Left cardiac atrium (tissue), 4 donors: ENCODE data around the gene KLHDC8A. TPM values are rescaled to one million over a fixed set of nuclear protein-coding genes. Genes with fewer than 3 reads are reported as not detected.

Experiments
- ATAC-seq, 2 donors: fragments of 200-7000 bp; cut with Tn5 transposase; one replicate each; pipeline ENCODE4 v1.9.1; 2020; ENCODE audit warnings: mild to moderate bottlenecking in 2 of 2, moderate library complexity in 2 of 2
- DNase-seq: peaks from one replicate; pipeline ENCODE4 v3.0.0-alpha.2; 2020
- intact Hi-C, 2 donors: fragments of 100-400 bp; cut with DNase I; formaldehyde crosslinking; loops; one replicate each; pipeline versions ENCODE4 v1.14.1 to v1.15.1; 2022 to 2023
- total RNA-seq, 2 donors: library from RNA; stranded (reverse); fragmentation: NEBNext Ultra II Directional; extraction: Animal tissue kit (Norgen Biotek cat#: 25700); gene quantifications; one replicate each; pipeline ENCODE4 v1.2.1, GENCODE V29; 2021
- donor health status: DM: no; HTN: yes; CAD: no.
- donor health status: DM: no; HTN: yes; CAD: no; lungs with severe emphysema.
- donor health status: DM: yes; HTN: yes; CAD: no.
- donor health status: Dilated cardiomyopathy.

Gene KLHDC8A
- total RNA-seq, 2 donors from 2014 or later: 0.31 to 0.53 TPM

- intact Hi-C loops: no loop called here
- no peak for DNase-seq
- no peak for ATAC-seq
Observed at GRCh38 chr1:205350124-205350523, 6.6 kb downstream of the KLHDC8A start.

- intact Hi-C loops: no loop called here
- peak in 1 of 2 donors; percentile 23 for ATAC-seq
- no peak for DNase-seq
Observed at GRCh38 chr1:205348554-205349487, 7.9 kb downstream of the KLHDC8A start.

GRCh38 chr1:205346956-205347574, 9.7 kb downstream of the KLHDC8A start:
- ATAC-seq (no peak), DNase-seq (no peak)
- intact Hi-C loops: no loop called here

- intact Hi-C loops: no loop called here
- DNase-seq: no peak
- ATAC-seq: no peak
Observed at GRCh38 chr1:205345761-205346160, 11.0 kb downstream of the KLHDC8A start.

- intact Hi-C loops: no loop called here
- DNase-seq (no peak), ATAC-seq (peak; percentile 42 to 47)
Observed at GRCh38 chr1:205344066-205344928, 12.4 kb downstream of the KLHDC8A start.

GRCh38 chr1:205343431-205344065, 13.2 kb downstream of the KLHDC8A start:
- DNase-seq: no peak
- intact Hi-C loops: no loop called here
- ATAC-seq: peak; percentile 12 to 30

GRCh38 chr1:205342986-205343385, 13.7 kb downstream of the KLHDC8A start:
- DNase-seq (no peak), ATAC-seq (no peak)
- intact Hi-C loops: no loop called here

GRCh38 chr1:205340676-205341075, 16.0 kb downstream of the KLHDC8A start:
- ATAC-seq: no peak
- intact Hi-C loops: no loop called here
- DNase-seq: no peak

GRCh38 chr1:205339717-205340116, 17.0 kb downstream of the KLHDC8A start:
- DNase-seq (no peak), ATAC-seq (no peak)
- intact Hi-C loops: no loop called here

- DNase-seq (no peak), ATAC-seq (no peak)
- intact Hi-C loops: no loop called here
Observed at GRCh38 chr1:205339197-205339702, 17.5 kb downstream of the KLHDC8A start.

- ATAC-seq (no peak), DNase-seq (no peak)
- intact Hi-C loops: no loop called here
Observed at GRCh38 chr1:205338011-205338410, 18.7 kb downstream of the KLHDC8A start.

GRCh38 chr1:205337481-205337880, 19.2 kb downstream of the KLHDC8A start:
- no peak for ATAC-seq
- intact Hi-C loops: no loop called here
- DNase-seq: no peak

GRCh38 chr1:205335692-205336091, 21.0 kb downstream of the KLHDC8A start:
- ATAC-seq: peak; percentile 79 to 81
- peak; percentile 69 for DNase-seq
- intact Hi-C loops: no loop called here

GRCh38 chr1:205332015-205332791, 24.5 kb downstream of the KLHDC8A start:
- ATAC-seq (no peak), DNase-seq (no peak)
- intact Hi-C loops: no loop called here

- ATAC-seq: no peak
- DNase-seq: no peak
- intact Hi-C loops: no loop called here
Observed at GRCh38 chr1:205330150-205330549, 26.6 kb downstream of the KLHDC8A start.

GRCh38 chr1:205329719-205330118, 27.0 kb downstream of the KLHDC8A start:
- intact Hi-C loops: no loop called here
- ATAC-seq: no peak
- DNase-seq: no peak

- intact Hi-C loops: no loop called here
- ATAC-seq: no peak
- no peak for DNase-seq
Observed at GRCh38 chr1:205328476-205328875, 28.2 kb downstream of the KLHDC8A start.

- intact Hi-C loops: no loop called here
- ATAC-seq (no peak), DNase-seq (no peak)
Observed at GRCh38 chr1:205326812-205327466, 29.8 kb downstream of the KLHDC8A start.
